Measurements from ENCODE around the gene KANSL3.
"Not testable (repeated sequence)": the region's sequence is repeated elsewhere in the genome, so short reads cannot be mapped to it uniquely, and the experiment has no call there.

The KANSL3 gene

GRCh38 chr2:96557421-96557820 lies 80.7 kb downstream of the KANSL3 start:
- DNase-seq (ENCODE audit: low spot score) = not testable (repeated sequence)

DNA sequence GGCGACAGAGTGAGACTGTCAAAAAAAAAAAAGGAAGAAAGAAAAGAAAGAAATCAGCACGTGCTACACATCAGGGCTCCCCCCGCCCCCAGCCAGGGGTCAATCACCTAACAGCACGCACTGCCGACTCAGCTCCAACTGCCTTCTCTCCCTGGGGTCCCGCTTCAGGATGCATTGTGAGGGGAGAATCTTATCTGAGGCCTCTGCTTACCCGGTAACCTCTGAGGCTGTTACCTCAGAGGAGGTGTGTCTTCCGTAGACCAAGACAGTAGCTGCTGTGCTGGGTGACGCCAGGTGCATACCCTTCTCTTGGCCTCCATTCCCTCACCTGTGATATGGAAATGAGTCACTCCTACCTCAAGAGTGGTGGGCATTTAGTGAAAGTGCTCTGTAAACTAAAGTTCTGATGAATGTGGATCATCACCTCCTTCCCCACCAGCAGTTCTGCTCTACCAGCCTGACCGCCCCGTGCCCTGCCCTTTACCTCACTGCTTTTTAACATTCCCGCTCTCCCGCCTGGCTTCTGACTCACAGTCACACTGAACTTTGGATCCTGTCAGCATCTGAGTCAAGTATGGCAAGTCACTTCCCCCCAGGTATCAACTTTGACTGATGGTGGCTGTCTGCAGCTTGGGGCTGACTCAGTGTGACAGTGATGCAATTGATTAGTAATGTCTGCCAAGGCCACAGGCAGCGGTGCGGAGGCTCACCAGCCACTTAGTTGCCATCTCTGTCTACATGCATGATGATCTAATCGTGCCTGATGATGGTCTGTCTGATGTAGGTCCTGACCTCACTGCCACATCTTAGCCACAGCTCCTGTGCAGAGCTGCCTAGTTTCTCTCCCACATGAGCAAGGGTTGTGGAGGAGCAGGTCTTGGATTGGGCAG lies 81.4 kb downstream of the KANSL3 start:
- DNase-seq (ENCODE audit: low spot score) = no peak

GRCh38 chr2:96555146-96555610 lies 82.9 kb downstream of the KANSL3 start:
- DNase-seq (ENCODE audit: low spot score) = no peak

- no peak for DNase-seq (ENCODE audit: low spot score)
Observed at GRCh38 chr2:96554293-96555145, 83.6 kb downstream of the KANSL3 start.

GRCh38 chr2:96553957-96554292 lies 84.2 kb downstream of the KANSL3 start:
- DNase-seq (ENCODE audit: low spot score) = not testable (repeated sequence)

GRCh38 chr2:96553176-96553956 lies 84.7 kb downstream of the KANSL3 start:
- no peak for DNase-seq (ENCODE audit: low spot score)

GRCh38 chr2:96552315-96553175 lies 85.6 kb downstream of the KANSL3 start:
- DNase-seq (ENCODE audit: low spot score) = no peak

GRCh38 chr2:96551605-96552314 lies 86.4 kb downstream of the KANSL3 start:
- no peak for DNase-seq (ENCODE audit: low spot score)

- no peak for DNase-seq (ENCODE audit: low spot score)
Observed at GRCh38 chr2:96550787-96551604, 87.1 kb downstream of the KANSL3 start.

DNA sequence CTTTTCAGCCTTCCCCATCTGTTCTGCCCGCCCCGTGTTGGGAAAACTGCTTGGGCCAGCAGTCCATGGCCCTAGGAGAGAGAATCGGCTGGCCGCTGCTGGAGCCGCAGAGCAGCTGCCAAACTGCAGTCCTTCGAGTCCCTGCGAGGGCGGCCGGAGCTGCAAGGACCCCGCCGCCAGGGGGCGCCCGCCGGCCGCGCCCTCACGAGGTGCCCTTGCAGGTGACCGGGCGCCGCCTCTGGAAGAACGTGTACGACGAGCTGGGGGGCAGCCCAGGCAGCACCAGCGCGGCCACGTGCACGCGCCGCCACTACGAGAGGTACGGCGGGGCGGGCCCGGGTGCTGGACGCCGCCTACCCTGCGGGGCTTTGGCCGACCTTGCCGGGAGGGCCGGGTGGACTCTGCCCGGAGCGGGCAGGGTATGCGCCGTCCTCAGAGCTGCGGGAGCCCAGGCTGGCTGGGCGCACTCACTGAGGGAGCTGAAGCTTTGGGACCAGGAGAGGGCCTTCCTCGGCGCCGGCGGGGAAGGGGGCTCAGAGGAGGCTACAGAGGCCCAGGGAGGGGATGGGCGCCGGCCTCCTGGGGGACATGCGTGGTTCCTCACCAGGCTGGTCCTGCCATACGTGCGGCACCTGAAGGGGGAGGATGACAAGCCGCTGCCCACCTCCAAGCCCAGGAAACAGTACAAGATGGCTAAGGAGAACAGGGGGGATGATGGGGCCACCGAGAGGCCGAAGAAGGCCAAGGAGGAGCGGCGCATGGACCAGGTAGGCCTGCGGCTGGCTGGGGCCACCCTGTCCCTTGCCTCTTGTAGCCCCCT lies 87.9 kb downstream of the KANSL3 start:
- DNase-seq (ENCODE audit: low spot score) = no peak

DNA sequence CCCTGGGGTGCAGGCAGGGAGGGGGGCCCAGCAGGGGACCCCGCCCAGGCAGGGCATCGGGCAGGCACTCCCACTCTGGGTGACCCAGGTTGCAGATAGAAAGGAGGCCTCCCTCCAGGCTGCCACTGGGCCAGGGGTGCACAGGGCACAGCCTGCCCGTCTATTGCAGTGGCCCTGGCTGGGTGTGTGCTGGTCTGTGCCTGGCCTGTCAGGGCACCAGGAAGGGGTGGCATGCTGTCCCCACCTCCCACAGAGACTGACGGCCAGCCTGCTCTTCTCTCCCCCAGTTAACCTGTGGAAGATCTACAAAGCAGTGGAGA lies 88.7 kb downstream of the KANSL3 start:
- DNase-seq (ENCODE audit: low spot score) = no peak

DNA sequence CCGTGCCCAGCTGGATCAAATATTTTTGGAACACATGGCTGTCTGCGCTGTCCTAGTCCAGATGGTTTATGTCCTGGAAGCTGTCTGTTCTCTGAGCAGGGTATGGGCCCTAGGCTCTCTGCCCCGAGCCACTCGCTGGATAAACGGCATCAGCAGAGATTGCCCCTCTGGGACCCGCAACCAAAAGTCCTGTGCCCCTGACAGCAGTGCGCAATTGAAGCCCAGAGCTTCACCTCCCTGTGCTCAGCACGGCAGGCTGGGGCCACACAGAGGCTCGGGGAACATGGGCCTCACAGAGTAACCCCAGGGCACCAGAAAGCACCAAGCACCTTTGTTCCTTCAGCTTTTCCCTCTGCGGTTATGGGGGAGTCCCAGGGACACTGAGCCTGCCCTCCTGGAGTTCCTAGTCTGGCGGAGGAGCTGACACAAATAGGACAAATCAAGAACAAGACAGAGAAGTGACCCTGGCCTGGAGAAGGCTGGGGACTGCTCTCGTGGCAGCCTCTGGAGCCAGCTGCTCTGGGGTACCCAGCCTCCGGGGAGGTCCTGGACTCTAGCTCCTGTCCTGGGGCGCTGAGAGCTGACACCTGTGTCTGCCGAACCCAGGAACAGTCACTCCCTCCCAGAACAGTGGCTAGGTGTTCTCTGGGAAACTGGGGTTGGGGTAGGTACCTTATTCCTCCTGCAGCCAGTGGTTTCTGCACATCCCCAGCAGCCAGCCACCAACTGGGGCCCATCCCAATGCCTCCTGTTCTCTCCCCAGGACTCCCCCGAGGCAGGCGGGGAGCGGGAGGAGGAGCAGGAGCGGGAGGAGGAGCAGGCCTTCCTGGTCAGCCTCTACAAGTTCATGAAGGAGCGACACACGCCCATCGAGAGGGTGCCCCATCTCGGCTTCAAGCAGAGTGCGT lies 89.3 kb downstream of the KANSL3 start:
- DNase-seq (ENCODE audit: low spot score) = no peak

DNA sequence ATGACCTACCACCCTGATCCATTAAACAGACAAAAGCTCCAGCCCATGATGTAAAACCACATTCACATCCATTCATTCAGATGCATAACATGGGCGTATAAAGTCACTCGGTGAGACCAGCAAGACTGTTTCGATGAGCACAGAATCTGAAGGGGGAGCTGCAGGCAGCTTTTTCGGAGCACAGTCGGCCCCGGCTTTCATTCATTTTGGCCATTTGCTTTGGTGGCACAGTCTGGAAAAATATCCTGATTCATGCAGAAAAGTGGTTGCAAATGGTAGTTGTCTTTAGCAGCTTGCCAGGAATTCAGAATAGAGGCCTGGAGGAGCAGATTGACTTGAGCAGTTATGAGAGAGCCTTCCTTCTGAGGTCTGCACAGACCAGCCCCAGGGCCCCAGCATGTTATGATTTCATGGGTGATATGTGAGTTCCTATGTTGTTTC lies 90.4 kb downstream of the KANSL3 start:
- DNase-seq (ENCODE audit: low spot score) = no peak

DNA sequence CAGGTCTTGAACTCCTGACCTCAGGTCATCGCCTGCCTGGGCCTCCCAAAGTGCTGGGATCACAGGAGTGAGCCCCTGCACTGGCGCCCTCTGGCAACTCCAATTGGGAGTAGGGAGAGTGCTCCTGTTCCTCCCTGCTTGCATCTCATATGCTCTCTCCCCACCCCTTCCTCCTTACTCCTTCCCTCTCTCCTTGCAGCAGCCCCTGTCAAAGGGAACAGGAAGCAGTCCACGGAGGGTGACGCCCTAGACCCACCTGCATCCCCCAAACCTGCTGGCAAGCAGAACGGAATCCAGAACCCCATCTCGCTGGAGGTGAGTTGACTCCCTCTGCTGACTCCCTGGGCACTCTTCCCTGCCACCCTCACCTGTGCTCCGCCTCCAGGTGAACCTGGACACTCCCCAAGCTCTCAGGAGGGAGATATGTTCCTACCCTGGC lies 90.9 kb downstream of the KANSL3 start:
- no peak for DNase-seq (ENCODE audit: low spot score)

GRCh38 chr2:96546797-96547196 lies 91.3 kb downstream of the KANSL3 start:
- DNase-seq (ENCODE audit: low spot score) = no peak

- DNase-seq (ENCODE audit: low spot score) = no peak
Observed at GRCh38 chr2:96546321-96546720, 91.8 kb downstream of the KANSL3 start.

All from COLO829 (cell line).